H1 (cell line): ENCODE results near the gene PPP2R2C. TPM values are rescaled to one million over a fixed set of nuclear protein-coding genes. Genes with fewer than 3 reads are reported as not detected.

ENCODE experiments used
- CTCF ChIA-PET: fragments of 300-600 bp; sonication (Branson Sonifier 250); formaldehyde crosslinking; loops from one replicate; lab custom pipeline; 2021; ENCODE audit not compliant: partially characterized antibody; lab: Charles Lee
- POLR2A ChIA-PET: fragments of 300-600 bp; sonication (Branson Sonifier 250); formaldehyde crosslinking; loops from one replicate; lab custom pipeline; 2021; ENCODE audit warnings: inconsistent platforms; ENCODE audit not compliant: partially characterized antibody; lab: Charles Lee
- DNase-seq, 2 experiments: peaks; one replicate each; pipeline versions ENCODE4 v3.0.0 to v3.0.0-alpha.2; 2010 to 2022; ENCODE audit warnings: low spot score in 2 of 2, low read depth in 1 of 2, mixed read lengths in 1 of 2
- FAIRE-seq: peaks from 2 replicates; lab custom pipeline; 2011; peaks lifted over from hg19 to GRCh38; lab: Jason Lieb, UNC
- H2AFZ ChIP-seq: 2 replicates; pipeline ENCODE4 v1.8.1; 2012; ENCODE audit warnings: low read length, inconsistent platforms
- H2AK5ac ChIP-seq: 2 replicates; pipeline ENCODE4 v1.6.1; 2013; ENCODE audit warnings: low read depth, low read length
- H2BK120ac ChIP-seq: replicated peaks from 2 replicates; pipeline ENCODE3; 2013; ENCODE audit warnings: low read depth, low read length, inconsistent platforms
- H2BK12ac ChIP-seq: 2 replicates; pipeline ENCODE4 v1.6.1; 2013; ENCODE audit warnings: low read depth, low read length
- H2BK15ac ChIP-seq: 2 replicates; pipeline ENCODE4 v1.6.1; 2013; ENCODE audit warnings: low read length
- H2BK20ac ChIP-seq: 2 replicates; pipeline ENCODE4 v1.6.1; 2013; ENCODE audit warnings: low read length
- H2BK5ac ChIP-seq: 2 replicates; pipeline ENCODE4 v1.6.1; 2013; ENCODE audit warnings: low read depth, low read length
- H3K14ac ChIP-seq: 2 replicates; pipeline ENCODE4 v1.6.1; 2013; ENCODE audit warnings: inconsistent platforms; ENCODE audit not compliant: insufficient read length
- H3K18ac ChIP-seq: 2 replicates; pipeline ENCODE4 v1.6.1; 2013; ENCODE audit warnings: low read length; ENCODE audit errors: extremely low read depth
- H3K23ac ChIP-seq: 2 replicates; pipeline ENCODE4 v1.6.1; 2013; ENCODE audit warnings: inconsistent platforms; ENCODE audit not compliant: insufficient read length
- H3K23me2 ChIP-seq: 2 replicates; pipeline ENCODE4 v1.6.1; 2013; ENCODE audit warnings: low read depth, low read length
- H3K27ac ChIP-seq: 2 replicates; pipeline ENCODE4 v1.6.1; 2011; ENCODE audit warnings: low read depth, low read length, inconsistent platforms
- H3K27me3 ChIP-seq, 4 experiments: replicated peaks in 1 of 4; 1 replicate in 1 of 4; 2 replicates in 3 of 4; pipeline versions ENCODE4 v1.6.1 to v1.8.1; 2011 to 2013; ENCODE audit warnings: low read length in 3 of 4, mild to moderate bottlenecking in 3 of 4, inconsistent platforms in 2 of 4, mixed read lengths in 2 of 4, moderate library complexity in 1 of 4; ENCODE audit not compliant: control insufficient read depth in 3 of 4, insufficient read depth in 3 of 4; ENCODE audit errors: extremely low read depth in 1 of 4
- H3K36me3 ChIP-seq, 4 experiments: 2 replicates each; pipeline versions ENCODE4 v1.6.1 to v1.8.1; 2011 to 2013; ENCODE audit warnings: mild to moderate bottlenecking in 4 of 4, low read length in 3 of 4, moderate library complexity in 2 of 4, control low read depth in 1 of 4, inconsistent platforms in 1 of 4; ENCODE audit not compliant: insufficient read depth in 4 of 4, control insufficient read depth in 2 of 4
- H3K4ac ChIP-seq: replicated peaks from 2 replicates; pipeline ENCODE3; 2013; ENCODE audit warnings: low read length, low read depth, mixed read lengths, inconsistent platforms; ENCODE audit not compliant: insufficient read length
- H3K4me1 ChIP-seq, 4 experiments: replicated peaks in 1 of 4; 1 replicate in 1 of 4; 2 replicates in 3 of 4; pipeline versions ENCODE4 v1.6.1 to v1.8.1; 2011 to 2013; ENCODE audit warnings: low read length in 3 of 4, inconsistent platforms in 2 of 4, mixed read lengths in 1 of 4; ENCODE audit not compliant: insufficient read depth in 4 of 4, control insufficient read depth in 3 of 4
- H3K4me2 ChIP-seq, 2 experiments: 2 replicates each; pipeline versions ENCODE4 v1.6.1 to v1.8.1; 2011 to 2013; ENCODE audit warnings: low read depth in 2 of 2, low read length in 2 of 2, control low read depth in 1 of 2, inconsistent platforms in 1 of 2, mild to moderate bottlenecking in 1 of 2; ENCODE audit not compliant: insufficient read depth in 1 of 2
- H3K4me3 ChIP-seq, 4 experiments: fragments of 200-600, 300-600 bp in 1 of 4; sonication (generic), shearing (Covaris generic), sonication (Bioruptor Twin) in 1 of 4; 2 replicates each; pipeline versions ENCODE4 v1.5.1 to v1.8.1; 2011 to 2016; ENCODE audit warnings: low read length in 4 of 4, low read depth in 3 of 4, control low read depth in 2 of 4, inconsistent platforms in 2 of 4, mild to moderate bottlenecking in 2 of 4, mixed read lengths in 1 of 4, moderate library complexity in 1 of 4; ENCODE audit not compliant: insufficient read depth in 2 of 4; ENCODE audit errors: extremely low read depth in 1 of 4
- H3K56ac ChIP-seq: replicated peaks from 2 replicates; pipeline ENCODE3; 2013; ENCODE audit warnings: low read depth, mild to moderate bottlenecking, mixed read lengths, low read length, inconsistent platforms; ENCODE audit not compliant: insufficient read length
- H3K79me1 ChIP-seq: 2 replicates; pipeline ENCODE4 v1.6.1; 2013; ENCODE audit warnings: low read depth, low read length, control low read depth
- H3K79me2 ChIP-seq, 2 experiments: 2 replicates each; pipeline versions ENCODE4 v1.6.1 to v1.8.1; 2012 to 2013; ENCODE audit warnings: low read length in 2 of 2, mild to moderate bottlenecking in 2 of 2, inconsistent platforms in 1 of 2; ENCODE audit not compliant: insufficient read depth in 2 of 2, control insufficient read depth in 1 of 2
- H3K9ac ChIP-seq, 4 experiments: replicated peaks in 1 of 4; 1 replicate in 1 of 4; 2 replicates in 3 of 4; pipeline versions ENCODE4 v1.6.1 to v1.8.1; 2011 to 2013; ENCODE audit warnings: low read depth in 3 of 4, low read length in 3 of 4, control low read depth in 2 of 4, mild to moderate bottlenecking in 2 of 4, moderate library complexity in 2 of 4, inconsistent platforms in 1 of 4; ENCODE audit errors: extremely low read depth in 1 of 4
- H3K9me3 ChIP-seq, 2 experiments: 2 replicates each; pipeline versions ENCODE4 v1.6.1 to v1.8.1; 2012 to 2013; ENCODE audit warnings: mild to moderate bottlenecking in 2 of 2, moderate library complexity in 2 of 2, control low read depth in 1 of 2, inconsistent platforms in 1 of 2, low read depth in 1 of 2, low read length in 1 of 2, mixed read lengths in 1 of 2; ENCODE audit not compliant: insufficient read depth in 2 of 2
- H4K20me1 ChIP-seq, 2 experiments: replicated peaks in 1 of 2; 2 replicates each; pipeline versions ENCODE3 to v1.8.1; 2011 to 2013; ENCODE audit warnings: inconsistent platforms in 2 of 2, low read length in 2 of 2, mild to moderate bottlenecking in 1 of 2; ENCODE audit not compliant: insufficient read depth in 2 of 2, control insufficient read depth in 1 of 2
- H4K5ac ChIP-seq: 2 replicates; pipeline ENCODE4 v1.6.1; 2013; ENCODE audit warnings: low read length, low read depth, mixed read lengths, inconsistent platforms; ENCODE audit not compliant: insufficient read length
- H4K8ac ChIP-seq: 2 replicates; pipeline ENCODE4 v1.8.0; 2013; ENCODE audit warnings: mild to moderate bottlenecking, moderate library complexity, low read length, inconsistent platforms; ENCODE audit not compliant: insufficient read depth; ENCODE audit errors: extremely low read depth
- H4K91ac ChIP-seq: replicated peaks from 2 replicates; pipeline ENCODE3; 2013; ENCODE audit warnings: low read length, mixed read lengths, inconsistent platforms; ENCODE audit not compliant: insufficient read length
- SIX5 ChIP-seq: IDR thresholded peaks from 2 replicates; pipeline ENCODE4 v1.6.1; 2011; ENCODE audit warnings: mild to moderate bottlenecking, low read depth, low read length
- WGBS, 2 experiments: shearing (Covaris generic) in 1 of 2; methylation state at CpG; one replicate each; pipeline versions ENCODE4 v1.1.6 to v1.1.7; 2013 to 2015; ENCODE audit warnings: low lambda C conversion rate in 2 of 2, mixed read lengths in 2 of 2, inconsistent platforms in 1 of 2, low coverage in 1 of 2, missing lambda C conversion rate in 1 of 2; ENCODE audit not compliant: insufficient replicate concordance in 2 of 2, insufficient coverage in 1 of 2, insufficient read length in 1 of 2; ENCODE audit errors: extremely low coverage in 1 of 2, missing lambda C conversion rate in 1 of 2; 5-methylcytosine and 5-hydroxymethylcytosine counted together
- polyA plus RNA-seq, 7 experiments: library from polyadenylated mRNA; depleted of rRNA in 3 of 7; stranded (reverse) in 5 of 7; unstranded in 2 of 7; fragments of >200 nt in 5 of 7; fragments of 200-250 nt in 2 of 7; gene quantifications; 1 replicate in 5 of 7; 2 replicates in 1 of 7; 4 replicates in 1 of 7; pipeline versions ENCODE4 v1.2.1 to v1.2.3, GENCODE V29; 2011 to 2013; ENCODE audit warnings: missing spikeins in 2 of 7, mixed read lengths in 2 of 7
- total RNA-seq: library from RNA; stranded (reverse); fragmentation: NEBNext Ultra II Directional; extraction: Animal tissue kit (Norgen Biotek cat#: 25700); gene quantifications from 2 replicates; pipeline ENCODE4 v1.2.1, GENCODE V29; 2021

The PPP2R2C gene
- total and polyA plus RNA-seq, 2 of the 8 experiments (the other 6 are each of a cell fraction or from before 2014, with no cell fraction given), result 6.4 TPM

- H3K23me2 ChIP-seq, result no peaks in the 10 kb centered on the region
- WGBS, 2 experiments, result 86% methylated on average over 12 of the region's 12 CpGs; no CpG with 5 or more reads in 1 of the 2 experiments
- FAIRE-seq (no peak), DNase-seq (no peak)
- H3K27me3 ChIP-seq, result no peaks in the 10 kb centered on the region
- H3K4ac ChIP-seq, result no peak overlapping the region
- H3K9ac ChIP-seq, result no peak overlapping the region
- no peak overlapping the region for H3K14ac ChIP-seq
- ChIA-PET CTCF (interaction anchor here (0.6 to 8.1 kb wide), 7 partner anchors 8 to 803 kb away, joined by 3 to 46 read pairs (median 6); no protein-coding TSS in a partner anchor), POLR2A (interaction anchor here (0.7 kb wide), 1 partner anchor 16 kb away, joined by 3 read pairs; no protein-coding TSS in a partner anchor)
- H4K91ac ChIP-seq, result no peak overlapping the region
- no peak overlapping the region for H3K4me3 ChIP-seq
- H3K79me2 ChIP-seq, result no peaks in the 10 kb centered on the region
- no peak overlapping the region for H2BK20ac ChIP-seq
- TF ChIP-seq SIX5, result no peak
- H3K23ac ChIP-seq, result no peak overlapping the region
- no peaks in the 10 kb centered on the region for H3K79me1 ChIP-seq
- H4K20me1 ChIP-seq, result peaks cover 0 to 10% of the 10 kb centered on the region in 2 experiments
- H4K5ac ChIP-seq, result no peak overlapping the region
- peaks cover 0 to 6% (median 2%) of the 10 kb centered on the region in 4 experiments; a peak in 2 of 7 replicates for H3K4me1 ChIP-seq
- no peaks in the 10 kb centered on the region for H3K36me3 ChIP-seq
- H2AFZ ChIP-seq, result no peak overlapping the region
- no peak overlapping the region for H2BK5ac ChIP-seq
- no peak overlapping the region for H3K27ac ChIP-seq
- H3K9me3 ChIP-seq, result no peaks in the 10 kb centered on the region
- no peak overlapping the region for H2BK12ac ChIP-seq
- H2BK120ac ChIP-seq, result no peak overlapping the region
- no peak overlapping the region for H2AK5ac ChIP-seq
- H3K18ac ChIP-seq, result no peak overlapping the region
- H2BK15ac ChIP-seq, result no peak overlapping the region
- H3K56ac ChIP-seq, result no peak overlapping the region
- H3K4me2 ChIP-seq, result no peak overlapping the region
- H4K8ac ChIP-seq, result no peak overlapping the region
Measured at GRCh38 chr4:6373541-6374410, 98.6 kb downstream of the PPP2R2C start.
